Activated T-cell treated with anti-CD3 and anti-CD28 coated beads for 24 hours (primary cell): ENCODE results near the gene PPP1R12A.
"Not testable (repeated sequence)": the region's sequence is repeated elsewhere in the genome, so short reads cannot be mapped to it uniquely, and the experiment has no call there.

Experiments
- DNase-seq: peaks from one replicate; pipeline ENCODE4 v3.0.0-alpha.2; 2020; ENCODE audit warnings: low read depth

Gene PPP1R12A

GRCh38 chr12:79935021-79935623, at the start of gene PPP1R12A:
TSS of gene PPP1R12A (minus strand) at chr12:79935097. CDS start at chr12:79934931, 166 bp downstream.
- peak; percentile 90 for DNase-seq

GRCh38 chr12:79983986-79984620, 49.2 kb upstream of the PPP1R12A start:
- no peak for DNase-seq

- no peak for DNase-seq
Observed at GRCh38 chr12:79983492-79983891, 48.6 kb upstream of the PPP1R12A start.

- DNase-seq, result no peak
Observed at GRCh38 chr12:79982086-79983062, 47.5 kb upstream of the PPP1R12A start.

GRCh38 chr12:79978692-79979091, 43.8 kb upstream of the PPP1R12A start:
- DNase-seq, result no peak

- DNase-seq, result not testable (repeated sequence)
Observed at GRCh38 chr12:79977856-79978460, 43.1 kb upstream of the PPP1R12A start.

DNA sequence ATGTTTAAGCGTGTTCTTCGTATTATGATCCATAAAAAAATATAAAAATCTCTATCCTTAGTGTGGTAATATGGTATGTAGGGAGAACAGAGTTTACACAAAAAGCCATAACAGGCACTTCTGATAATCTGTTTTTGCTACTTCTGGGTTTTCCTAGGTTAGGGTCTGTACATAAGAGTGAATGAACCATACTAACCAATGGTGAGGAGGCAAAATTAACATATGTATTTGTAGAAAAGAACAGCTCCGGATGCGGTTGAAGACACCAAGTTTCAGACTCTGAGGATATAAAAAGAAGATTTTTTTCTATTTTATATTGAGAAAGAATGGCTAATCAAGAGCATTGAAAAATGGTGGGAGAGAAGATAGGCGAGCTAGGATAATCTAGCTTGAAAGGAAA, 40.2 kb upstream of the PPP1R12A start:
- DNase-seq, result no peak

- no peak for DNase-seq
Observed at GRCh38 chr12:79973801-79974200, 38.9 kb upstream of the PPP1R12A start.

DNA sequence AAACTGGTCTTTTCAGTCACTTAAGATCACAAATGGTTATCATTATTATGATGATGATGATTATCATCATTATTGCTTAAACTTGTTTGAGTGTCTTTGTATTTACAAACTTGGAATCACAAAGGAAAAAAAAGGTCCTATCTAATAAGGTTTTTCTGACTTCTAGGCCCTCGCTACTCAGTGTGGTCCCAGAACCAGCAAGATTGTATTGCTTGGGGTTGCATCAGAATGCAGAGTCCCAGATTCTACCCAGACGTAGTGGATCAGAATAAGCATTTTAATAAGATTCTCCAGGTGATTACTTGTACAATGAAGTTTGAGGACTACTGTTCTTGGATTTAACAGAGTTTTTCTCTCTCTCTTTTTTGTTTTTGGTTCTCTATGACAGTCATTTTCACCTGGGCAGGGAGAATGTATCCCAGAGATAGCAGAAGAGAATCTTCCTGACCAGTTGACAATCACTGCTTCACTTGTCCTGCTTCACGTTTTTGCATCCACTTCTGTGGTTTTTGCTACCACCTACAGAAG, 29.3 kb upstream of the PPP1R12A start:
- no peak for DNase-seq

- no peak for DNase-seq
Observed at GRCh38 chr12:79961411-79961810, 26.5 kb upstream of the PPP1R12A start.

DNA sequence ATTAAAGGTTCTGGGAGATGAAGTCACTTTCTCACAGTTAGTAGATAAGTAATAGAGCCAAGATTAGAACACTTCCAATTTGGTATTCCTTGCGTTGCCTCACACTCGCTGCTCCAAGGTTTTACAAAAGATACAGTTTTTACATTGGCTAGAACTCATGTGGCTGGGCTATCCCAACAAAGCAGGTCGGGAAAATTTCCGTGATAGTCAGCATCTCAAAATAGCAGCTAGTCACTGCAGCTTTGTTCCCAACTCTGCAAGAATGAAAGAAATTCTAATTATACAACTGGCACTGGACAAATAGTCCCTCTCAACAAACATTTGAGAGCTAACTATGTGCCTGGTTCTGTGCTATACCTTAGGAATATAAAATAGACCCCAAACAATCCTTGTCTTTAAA, 24.6 kb upstream of the PPP1R12A start:
- no peak for DNase-seq

DNA sequence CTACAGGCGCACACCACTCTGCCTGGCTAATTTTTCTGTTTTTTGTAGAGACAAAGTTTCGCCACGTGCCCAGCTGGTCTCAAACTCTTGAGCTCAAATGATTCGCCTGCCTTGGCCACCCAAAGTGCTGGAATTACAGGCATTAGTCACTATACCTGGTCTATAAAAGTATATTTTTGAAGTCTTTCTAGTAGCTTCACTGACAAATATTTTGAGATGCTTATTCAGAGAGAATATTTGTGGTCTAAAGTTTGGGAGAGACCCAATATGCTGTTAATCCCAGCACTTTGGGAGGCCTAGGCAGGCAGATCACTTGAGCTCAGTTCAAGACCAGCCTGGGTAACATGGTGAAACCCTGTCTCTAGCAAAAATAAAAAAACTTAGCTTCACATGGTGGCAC, 22.0 kb upstream of the PPP1R12A start:
- DNase-seq, result no peak

- no peak for DNase-seq
Observed at GRCh38 chr12:79955561-79955960, 20.7 kb upstream of the PPP1R12A start.

DNA sequence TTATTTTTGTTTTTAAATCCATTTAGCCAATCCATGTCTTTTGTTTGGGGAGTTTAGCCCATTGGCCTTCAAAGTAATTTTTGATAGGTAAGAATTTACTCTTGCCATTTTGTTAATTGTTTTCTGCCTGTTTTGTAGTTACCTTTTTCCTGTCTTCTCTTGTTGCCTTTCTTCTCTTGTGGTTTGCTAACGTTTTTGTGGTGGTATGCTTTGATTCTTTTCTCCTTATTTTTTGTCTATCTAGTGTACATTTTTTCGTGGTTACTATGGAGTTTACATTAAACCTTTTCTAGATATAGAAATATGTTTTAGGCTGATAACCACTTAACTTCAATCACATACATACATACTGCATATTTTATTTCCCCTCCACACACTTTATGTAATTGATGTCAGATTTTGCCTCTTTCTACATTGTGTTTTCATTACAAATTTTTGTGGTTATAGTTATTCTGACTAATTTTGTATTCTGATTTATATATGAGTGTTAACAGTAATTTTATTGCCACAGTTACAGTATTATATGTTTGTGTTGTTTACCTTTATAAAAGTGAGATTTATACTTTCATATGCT, 19.2 kb upstream of the PPP1R12A start:
- DNase-seq, result no peak

GRCh38 chr12:79949098-79949497, 14.2 kb upstream of the PPP1R12A start:
- DNase-seq, result no peak

- no peak for DNase-seq
Observed at GRCh38 chr12:79945433-79945832, 10.5 kb upstream of the PPP1R12A start.

- DNase-seq, result no peak
Observed at GRCh38 chr12:79944565-79944964, 9.7 kb upstream of the PPP1R12A start.

DNA sequence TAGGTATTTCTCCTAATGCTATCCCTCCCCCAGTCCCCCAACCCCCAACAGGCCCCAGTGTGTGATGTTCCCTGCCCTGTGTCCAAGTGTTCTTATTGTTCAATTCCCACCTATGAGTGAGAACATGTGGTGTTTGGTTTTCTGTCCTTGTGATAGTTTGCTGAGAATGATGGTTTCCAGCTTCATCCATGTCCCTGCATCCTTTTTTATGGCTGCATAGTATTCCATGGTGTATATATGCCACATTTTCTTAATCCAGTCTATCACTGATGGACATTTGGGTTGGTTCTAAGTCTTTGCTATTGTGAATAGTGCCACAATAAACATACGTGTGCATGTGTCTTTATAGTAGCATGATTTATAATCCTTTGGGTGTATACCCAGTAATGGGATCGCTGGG, 7.9 kb upstream of the PPP1R12A start:
- DNase-seq, result not testable (repeated sequence)

GRCh38 chr12:79939728-79940310, 4.9 kb upstream of the PPP1R12A start:
- no peak for DNase-seq

GRCh38 chr12:79938843-79939242, 3.9 kb upstream of the PPP1R12A start:
- no peak for DNase-seq

- no peak for DNase-seq
Observed at GRCh38 chr12:79936670-79937069, 1.8 kb upstream of the PPP1R12A start.
